Kidney (tissue), 14 donors: ENCODE measurements around the gene NHLRC4. TPM values are rescaled to one million over a fixed set of nuclear protein-coding genes. Genes with fewer than 3 reads are reported as not detected.

Source experiments
- DNase-seq, 5 donors: peaks; one replicate each; pipeline ENCODE4 v3.0.0-alpha.2; 2013 to 2020
- FAIRE-seq: peaks from 2 replicates; lab custom pipeline; 2012; peaks lifted over from hg19 to GRCh38; lab: Jason Lieb, UNC
- H3K27ac ChIP-seq, 2 donors: one replicate each; pipeline ENCODE4 v1.7.0; 2013; ENCODE audit warnings: low read depth in 2 of 2, low read length in 2 of 2, inconsistent platforms in 1 of 2
- H3K27me3 ChIP-seq: one replicate; pipeline ENCODE4 v1.7.1; 2013; ENCODE audit warnings: low read length, inconsistent platforms; ENCODE audit not compliant: control insufficient read depth, insufficient read depth
- H3K36me3 ChIP-seq, 3 donors: one replicate each; pipeline versions ENCODE4 v1.7.0 to v1.7.1; 2013; ENCODE audit warnings: low read length in 3 of 3, control low read depth in 1 of 3, inconsistent platforms in 1 of 3; ENCODE audit not compliant: insufficient read depth in 3 of 3, control insufficient read depth in 2 of 3
- H3K4me1 ChIP-seq, 3 donors: one replicate each; pipeline versions ENCODE4 v1.7.0 to v1.7.1; 2013; ENCODE audit warnings: low read length in 3 of 3, inconsistent platforms in 1 of 3, low read depth in 1 of 3; ENCODE audit not compliant: control insufficient read depth in 2 of 3, insufficient read depth in 2 of 3
- H3K4me3 ChIP-seq, 3 donors: one replicate each; pipeline versions ENCODE4 v1.7.0 to v1.8.1; 2013; ENCODE audit warnings: low read length in 3 of 3, control low read depth in 1 of 3, inconsistent platforms in 1 of 3
- H3K9ac ChIP-seq, 3 donors: one replicate each; pipeline versions ENCODE4 v1.7.0 to v1.7.1; 2013; ENCODE audit warnings: low read length in 3 of 3, control low read depth in 1 of 3, inconsistent platforms in 1 of 3
- H3K9me3 ChIP-seq, 3 donors: one replicate each; pipeline versions ENCODE4 v1.7.0 to v1.7.1; 2013; ENCODE audit warnings: low read length in 3 of 3, control low read depth in 1 of 3, inconsistent platforms in 1 of 3; ENCODE audit not compliant: control insufficient read depth in 2 of 3, insufficient read depth in 1 of 3
- intact Hi-C: fragments of 100-400 bp; cut with DNase I; formaldehyde crosslinking; loops from one replicate; pipeline ENCODE4 v1.11.1; 2022
- polyA plus RNA-seq: library from polyadenylated mRNA; stranded (reverse); fragments of 350-450 nt; fragmentation: Illumina TruSeq; extraction: RNeasy Lipid Tissue Mini Kit (QIAGEN cat#74804); gene quantifications from one replicate; pipeline ENCODE4 v1.2.3, GENCODE V29; 2014; ENCODE audit warnings: low read depth, low replicate concordance; ENCODE audit not compliant: insufficient read depth
- total RNA-seq: library from RNA; stranded (reverse); fragmentation: NEBNext Ultra II Directional; extraction: Animal tissue kit (Norgen Biotek cat#: 25700); gene quantifications from one replicate; pipeline ENCODE4 v1.2.1, GENCODE V29; 2021
- TF ChIP-seq, protein P1 (sequence below): IDR thresholded peaks from 3 replicates; pipeline ENCODE4 v1.5.1; 2012; ENCODE audit warnings: mild to moderate bottlenecking, moderate library complexity, borderline replicate concordance; ENCODE audit not compliant: insufficient read depth; ENCODE audit errors: extremely low read depth
- donor health status: control.
- donor health status: control.
- donor health status: control.
- donor health status: control.
- donor health status: control.
- donor health status: DM: yes; HTN: yes; CAD: no.
- donor health status: Normal renal cell carcinoma (clear cell type).

The NHLRC4 gene
- total and polyA plus RNA-seq, 2 donors from 2014 or later: 3.3 to 17.4 TPM

DNA sequence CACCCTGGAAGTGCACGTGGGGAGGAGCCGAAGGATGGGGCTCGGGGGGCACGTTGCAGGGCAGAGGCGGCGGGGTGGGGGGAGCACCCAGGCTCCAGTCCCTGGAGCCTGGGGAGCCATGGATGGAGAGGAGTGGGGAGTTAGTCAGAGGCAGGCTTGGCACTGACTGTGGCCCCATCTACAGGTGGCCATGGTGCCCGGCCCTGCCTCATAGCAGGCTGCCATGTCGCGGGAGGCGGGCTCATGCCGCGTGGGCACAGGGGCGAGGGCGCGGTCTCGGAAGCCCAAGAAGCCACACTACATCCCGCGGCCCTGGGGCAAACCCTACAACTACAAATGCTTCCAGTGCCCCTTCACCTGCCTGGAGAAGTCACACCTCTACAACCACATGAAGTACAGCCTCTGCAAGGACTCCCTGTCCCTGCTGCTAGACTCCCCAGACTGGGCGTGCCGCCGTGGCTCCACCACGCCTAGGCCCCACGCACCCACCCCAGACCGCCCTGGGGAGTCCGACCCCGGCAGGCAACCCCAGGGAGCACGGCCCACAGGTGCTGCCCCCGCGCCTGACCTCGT, 3.6 kb upstream of the NHLRC4 start:
- intact Hi-C loops: no loop called here
- Histone ChIP-seq H3K27me3 (peaks cover 8% of the 10 kb centered on the region), H3K9me3 (no peaks in the 10 kb centered on the region), H3K4me3 (no peak overlapping the region), H3K9ac (no peak overlapping the region), H3K36me3 (no peaks in the 10 kb centered on the region), H3K4me1 (peaks cover 0 to 44% (median 3%) of the 10 kb centered on the region in 3 donors), H3K27ac (no peak overlapping the region)
- TF ChIP-seq, protein P1, sequence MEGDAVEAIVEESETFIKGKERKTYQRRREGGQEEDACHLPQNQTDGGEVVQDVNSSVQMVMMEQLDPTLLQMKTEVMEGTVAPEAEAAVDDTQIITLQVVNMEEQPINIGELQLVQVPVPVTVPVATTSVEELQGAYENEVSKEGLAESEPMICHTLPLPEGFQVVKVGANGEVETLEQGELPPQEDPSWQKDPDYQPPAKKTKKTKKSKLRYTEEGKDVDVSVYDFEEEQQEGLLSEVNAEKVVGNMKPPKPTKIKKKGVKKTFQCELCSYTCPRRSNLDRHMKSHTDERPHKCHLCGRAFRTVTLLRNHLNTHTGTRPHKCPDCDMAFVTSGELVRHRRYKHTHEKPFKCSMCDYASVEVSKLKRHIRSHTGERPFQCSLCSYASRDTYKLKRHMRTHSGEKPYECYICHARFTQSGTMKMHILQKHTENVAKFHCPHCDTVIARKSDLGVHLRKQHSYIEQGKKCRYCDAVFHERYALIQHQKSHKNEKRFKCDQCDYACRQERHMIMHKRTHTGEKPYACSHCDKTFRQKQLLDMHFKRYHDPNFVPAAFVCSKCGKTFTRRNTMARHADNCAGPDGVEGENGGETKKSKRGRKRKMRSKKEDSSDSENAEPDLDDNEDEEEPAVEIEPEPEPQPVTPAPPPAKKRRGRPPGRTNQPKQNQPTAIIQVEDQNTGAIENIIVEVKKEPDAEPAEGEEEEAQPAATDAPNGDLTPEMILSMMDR: no peak
- no peak for FAIRE-seq
- no peak for DNase-seq

- H3K9ac ChIP-seq: no peak overlapping the region
- H3K9me3 ChIP-seq: no peaks in the 10 kb centered on the region
- peaks cover 0 to 46% (median 0%) of the 10 kb centered on the region in 3 donors for H3K4me1 ChIP-seq
- peak in 1 of 5 donors; percentile 78 for DNase-seq
- no peak overlapping the region for H3K4me3 ChIP-seq
- TF ChIP-seq, protein P1: no peak
- no peaks in the 10 kb centered on the region for H3K36me3 ChIP-seq
- H3K27ac ChIP-seq: peak overlapping the region; percentile 75 to 83
- intact Hi-C loops: no loop called here
- no peak for FAIRE-seq
- peaks cover 8% of the 10 kb centered on the region for H3K27me3 ChIP-seq
Observed at GRCh38 chr16:564690-565418, 2.0 kb upstream of the NHLRC4 start.

- Histone ChIP-seq H3K27me3 (peaks cover 8% of the 10 kb centered on the region), H3K4me3 (no peak overlapping the region), H3K9me3 (no peaks in the 10 kb centered on the region), H3K4me1 (peaks cover 0 to 48% (median 0%) of the 10 kb centered on the region in 3 donors), H3K27ac (peak overlapping the region; percentile 75 to 83), H3K9ac (no peak overlapping the region), H3K36me3 (no peaks in the 10 kb centered on the region)
- TF ChIP-seq, protein P1: no peak
- intact Hi-C loops: no loop called here
- FAIRE-seq (no peak), DNase-seq (peak; percentile 92 to 96 (median 94))
Observed at GRCh38 chr16:565419-566330, 1.1 kb upstream of the NHLRC4 start.
